ENCODE results near the gene TSC2. TPM values are rescaled to one million over a fixed set of nuclear protein-coding genes. Genes with fewer than 3 reads are reported as not detected.
A peak's percentile ranks its signal among the peaks of the same experiment; 100 is the strongest.

TSC2 gene
- total RNA-seq, 1 donor from 2014 or later: 67.9 TPM

- H3K36me3 ChIP-seq (ENCODE audit: control insufficient read depth, insufficient read depth, low read length): peaks cover 3% of the 10 kb centered on the region
These were observed 42.1 kb upstream of the TSC2 start for GRCh38 chr16:2005646-2006045.

DNA sequence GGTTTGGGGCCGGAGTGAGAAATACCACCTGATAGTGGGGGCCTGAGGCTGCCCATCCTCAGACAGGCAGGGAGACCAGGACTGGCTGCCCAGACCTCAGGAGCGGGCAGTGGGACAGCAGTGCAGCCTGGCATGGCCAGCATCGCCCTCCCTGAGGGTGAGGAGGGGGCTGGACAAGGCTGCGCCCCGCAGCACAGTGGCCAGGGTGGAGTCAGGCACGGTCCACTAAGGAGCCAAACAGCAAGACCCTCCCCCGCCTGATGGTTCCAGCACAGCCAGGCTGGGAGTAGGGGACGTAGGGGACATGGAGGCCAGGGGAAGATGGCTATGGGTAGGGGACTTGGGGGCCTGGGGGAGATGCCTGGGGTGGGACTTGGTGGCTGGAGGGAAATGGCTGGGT lies 41.5 kb upstream of the TSC2 start:
- no peak for TF ChIP-seq CTCF (IDR thresholded peaks at IDR 0.05; ENCODE audit: insufficient read depth, low read length, poor library complexity, severe bottlenecking)
- Histone ChIP-seq H3K27me3 (ENCODE audit: control insufficient read depth, insufficient read depth, low read length) (no peaks in the 10 kb centered on the region), H3K36me3 (ENCODE audit: control insufficient read depth, insufficient read depth, low read length) (peaks cover 3% of the 10 kb centered on the region), H3K4me3 (ENCODE audit: low read depth, low read length) (no peak overlapping the region)
- DNase-seq (ENCODE audit: low read depth): no peak

More at GRCh38 chr16:2005646-2006045, 42.1 kb upstream of the TSC2 start:
- Histone ChIP-seq H3K27me3 (ENCODE audit: control insufficient read depth, insufficient read depth, low read length) (no peaks in the 10 kb centered on the region), H3K4me3 (ENCODE audit: low read depth, low read length) (no peak overlapping the region)
- peak; percentile 7 for TF ChIP-seq CTCF (IDR thresholded peaks at IDR 0.05; ENCODE audit: insufficient read depth, low read length, poor library complexity, severe bottlenecking)
- no peak for DNase-seq (ENCODE audit: low read depth)

DNA sequence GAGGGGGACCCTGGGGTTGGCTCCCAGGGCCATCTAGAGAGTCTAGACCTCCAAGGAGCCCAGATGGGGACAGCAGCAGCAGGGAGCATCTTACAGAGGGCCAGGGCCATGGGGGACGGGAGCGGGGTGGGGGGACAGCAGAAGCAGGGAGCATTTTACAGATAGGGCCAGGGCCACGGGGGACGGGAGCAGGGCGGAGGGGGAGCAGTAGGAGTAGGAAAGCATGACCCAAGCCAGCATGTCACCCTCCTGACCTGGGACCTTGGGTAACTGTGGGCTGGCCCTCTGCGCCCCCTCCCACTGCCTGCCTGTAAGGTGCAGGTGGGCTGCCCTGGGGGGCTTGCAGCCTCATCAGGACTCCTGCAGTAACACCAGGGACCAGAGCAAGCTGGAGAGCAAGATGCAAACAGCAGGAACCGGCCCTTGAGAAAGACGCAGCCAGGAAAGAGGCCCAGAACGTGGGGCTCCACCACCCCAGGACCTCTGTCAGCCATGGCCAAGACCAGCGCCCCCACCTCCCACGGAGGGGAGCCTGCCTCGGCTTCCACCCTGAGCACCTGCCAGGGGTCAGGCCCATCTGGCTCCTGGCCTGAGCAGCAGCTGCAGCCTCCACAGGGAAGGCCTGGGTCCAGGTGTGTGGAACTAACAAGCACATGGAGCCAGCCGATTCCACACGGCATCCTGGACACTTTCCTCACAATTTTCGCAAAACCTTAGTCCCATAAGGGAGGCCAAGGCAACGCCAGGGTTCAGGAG lies 40.5 kb upstream of the TSC2 start:
- H3K27me3 ChIP-seq (ENCODE audit: control insufficient read depth, insufficient read depth, low read length): no peaks in the 10 kb centered on the region
- no peak for TF ChIP-seq CTCF (IDR thresholded peaks at IDR 0.05; ENCODE audit: insufficient read depth, low read length, poor library complexity, severe bottlenecking)
- no peak overlapping the region for H3K4me3 ChIP-seq (ENCODE audit: low read depth, low read length)
- peaks cover 1% of the 10 kb centered on the region for H3K36me3 ChIP-seq (ENCODE audit: control insufficient read depth, insufficient read depth, low read length)
- no peak for DNase-seq (ENCODE audit: low read depth)

DNA sequence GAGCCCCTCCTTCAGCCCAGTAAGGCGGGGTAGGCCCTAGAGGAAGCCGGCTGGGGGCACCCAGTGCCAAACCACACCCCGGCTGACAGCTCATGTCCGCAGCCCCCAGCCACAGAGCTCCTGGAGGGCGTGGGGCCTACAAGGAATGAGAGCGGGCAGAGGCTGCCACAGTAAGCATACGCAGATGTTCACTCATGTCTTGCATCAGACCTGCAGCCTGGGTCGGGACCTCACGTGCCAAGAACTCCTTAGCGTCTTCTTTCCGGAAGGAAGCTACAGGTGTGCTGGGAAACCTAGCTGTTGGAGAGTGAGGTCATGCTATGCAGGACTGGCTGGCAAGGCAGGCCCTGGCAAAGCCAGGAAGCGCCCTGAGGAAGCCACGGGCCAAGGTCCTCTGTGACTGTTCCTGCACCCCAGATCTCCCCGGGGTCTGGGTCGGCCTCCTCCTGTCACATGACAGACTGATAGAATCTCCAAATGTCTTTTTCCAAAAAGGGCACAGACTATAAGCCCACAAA lies 39.7 kb upstream of the TSC2 start:
- no peaks in the 10 kb centered on the region for H3K27me3 ChIP-seq (ENCODE audit: control insufficient read depth, insufficient read depth, low read length)
- peaks cover 1% of the 10 kb centered on the region for H3K36me3 ChIP-seq (ENCODE audit: control insufficient read depth, insufficient read depth, low read length)
- no peak for DNase-seq (ENCODE audit: low read depth)
- peak overlapping the region; percentile 74 for H3K4me3 ChIP-seq (ENCODE audit: low read depth, low read length)
- no peak for TF ChIP-seq CTCF (IDR thresholded peaks at IDR 0.05; ENCODE audit: insufficient read depth, low read length, poor library complexity, severe bottlenecking)

DNA sequence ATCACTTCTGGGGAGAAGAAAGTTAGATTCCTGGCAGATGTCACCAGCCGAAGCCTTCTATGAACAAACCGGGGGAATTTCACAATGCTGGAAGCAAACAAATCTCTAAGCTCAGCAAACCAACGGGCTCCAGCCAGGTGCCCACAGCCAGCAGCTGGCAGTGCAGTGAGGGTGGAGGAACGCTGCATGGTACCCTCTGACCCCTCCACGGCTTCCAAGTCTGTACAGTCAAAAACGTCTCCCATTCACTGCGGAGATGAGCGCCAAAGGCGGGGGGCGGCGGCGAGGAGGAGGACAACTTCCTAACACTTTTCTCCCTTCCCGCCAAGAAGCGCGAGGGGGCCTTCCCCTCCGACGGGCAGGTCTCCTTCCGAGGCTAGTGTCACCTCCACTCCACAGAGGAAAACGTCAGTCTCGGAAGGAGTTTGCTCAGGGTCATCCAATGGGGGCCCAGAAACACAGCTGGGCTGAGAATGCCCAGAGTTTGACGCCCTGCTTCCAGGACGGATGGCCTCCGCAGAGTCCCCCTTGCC lies 39.1 kb upstream of the TSC2 start:
- DNase-seq (ENCODE audit: low read depth): no peak
- Histone ChIP-seq H3K36me3 (ENCODE audit: control insufficient read depth, insufficient read depth, low read length) (peaks cover 1% of the 10 kb centered on the region), H3K4me3 (ENCODE audit: low read depth, low read length) (peak overlapping the region; percentile 74), H3K27me3 (ENCODE audit: control insufficient read depth, insufficient read depth, low read length) (no peaks in the 10 kb centered on the region)
- TF ChIP-seq CTCF (IDR thresholded peaks at IDR 0.05; ENCODE audit: insufficient read depth, low read length, poor library complexity, severe bottlenecking): no peak

Measured in kidney epithelial cell (primary cell).